Endometrium (tissue), 2 donors: Measurements from ENCODE around the gene RPRD1B.

Source experiments
- FAIRE-seq: peaks from 2 replicates; lab custom pipeline; 2012; peaks lifted over from hg19 to GRCh38; lab: Jason Lieb, UNC
- donor health status: control.
- donor health status: control.

The RPRD1B gene

GRCh38 chr20:38123021-38123587 is 89.6 kb downstream of the RPRD1B start:
- no peak for FAIRE-seq

GRCh38 chr20:38125157-38126056 is 91.9 kb downstream of the RPRD1B start:
- no peak for FAIRE-seq

GRCh38 chr20:38126146-38126921 is 92.8 kb downstream of the RPRD1B start:
- no peak for FAIRE-seq

GRCh38 chr20:38126932-38127621 is 93.5 kb downstream of the RPRD1B start:
- FAIRE-seq = no peak

GRCh38 chr20:38127920-38128528 is 94.5 kb downstream of the RPRD1B start:
- no peak for FAIRE-seq

- FAIRE-seq = no peak
Observed at GRCh38 chr20:38128691-38129090, 95.1 kb downstream of the RPRD1B start.

- FAIRE-seq = no peak
Observed at GRCh38 chr20:38129248-38129865, 95.8 kb downstream of the RPRD1B start.

GRCh38 chr20:38129893-38130609 is 96.5 kb downstream of the RPRD1B start:
- FAIRE-seq = no peak

GRCh38 chr20:38130687-38131587 is 97.4 kb downstream of the RPRD1B start:
- no peak for FAIRE-seq

GRCh38 chr20:38131588-38132121 is 98.1 kb downstream of the RPRD1B start:
- FAIRE-seq = no peak

GRCh38 chr20:38132156-38132909 is 98.8 kb downstream of the RPRD1B start:
- FAIRE-seq = no peak

GRCh38 chr20:38132910-38133501 is 99.5 kb downstream of the RPRD1B start:
- FAIRE-seq = no peak

- no peak for FAIRE-seq
Observed at GRCh38 chr20:38133680-38134426, 100.3 kb downstream of the RPRD1B start.

- FAIRE-seq = no peak
Observed at GRCh38 chr20:38134427-38135270, 101.1 kb downstream of the RPRD1B start.

GRCh38 chr20:38135271-38135650 is 101.7 kb downstream of the RPRD1B start:
- FAIRE-seq = no peak

- no peak for FAIRE-seq
Observed at GRCh38 chr20:38135651-38136420, 102.3 kb downstream of the RPRD1B start.
